Measurements from ENCODE around the gene NBPF9.
A peak's percentile ranks its signal among the peaks of the same experiment; 100 is the strongest.
"Not testable (repeated sequence)": the region's sequence is repeated elsewhere in the genome, so short reads cannot be mapped to it uniquely, and the experiment has no call there.

NBPF9 gene, protein sequence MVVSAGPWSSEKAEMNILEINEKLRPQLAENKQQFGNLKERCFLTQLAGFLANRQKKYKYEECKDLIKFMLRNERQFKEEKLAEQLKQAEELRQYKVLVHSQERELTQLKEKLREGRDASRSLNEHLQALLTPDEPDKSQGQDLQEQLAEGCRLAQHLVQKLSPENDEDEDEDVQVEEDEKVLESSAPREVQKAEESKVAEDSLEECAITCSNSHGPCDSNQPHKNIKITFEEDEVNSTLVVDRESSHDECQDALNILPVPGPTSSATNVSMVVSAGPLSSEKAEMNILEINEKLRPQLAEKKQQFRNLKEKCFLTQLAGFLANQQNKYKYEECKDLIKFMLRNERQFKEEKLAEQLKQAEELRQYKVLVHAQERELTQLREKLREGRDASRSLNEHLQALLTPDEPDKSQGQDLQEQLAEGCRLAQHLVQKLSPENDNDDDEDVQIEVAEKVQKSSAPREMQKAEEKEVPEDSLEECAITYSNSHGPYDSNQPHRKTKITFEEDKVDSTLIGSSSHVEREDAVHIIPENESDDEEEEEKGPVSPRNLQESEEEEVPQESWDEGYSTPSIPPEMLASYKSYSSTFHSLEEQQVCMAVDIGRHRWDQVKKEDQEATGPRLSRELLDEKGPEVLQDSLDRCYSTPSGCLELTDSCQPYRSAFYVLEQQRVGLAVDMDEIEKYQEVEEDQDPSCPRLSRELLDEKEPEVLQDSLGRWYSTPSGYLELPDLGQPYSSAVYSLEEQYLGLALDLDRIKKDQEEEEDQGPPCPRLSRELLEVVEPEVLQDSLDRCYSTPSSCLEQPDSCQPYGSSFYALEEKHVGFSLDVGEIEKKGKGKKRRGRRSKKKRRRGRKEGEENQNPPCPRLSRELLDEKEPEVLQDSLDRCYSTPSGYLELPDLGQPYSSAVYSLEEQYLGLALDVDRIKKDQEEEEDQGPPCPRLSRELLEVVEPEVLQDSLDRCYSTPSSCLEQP (N-terminal part only)

GRCh38 chr1:149103109-149104081 lies at the start of gene NBPF9:
Gene NBPF9 (minus strand): TSS chr1:149103551. CDS start chr1:149082139, 21,412 bp downstream.
- ATAC-seq = peak; percentile 99

GRCh38 chr1:149149909-149150308 lies 46.6 kb upstream of the NBPF9 start:
- not testable (repeated sequence) for ATAC-seq

DNA sequence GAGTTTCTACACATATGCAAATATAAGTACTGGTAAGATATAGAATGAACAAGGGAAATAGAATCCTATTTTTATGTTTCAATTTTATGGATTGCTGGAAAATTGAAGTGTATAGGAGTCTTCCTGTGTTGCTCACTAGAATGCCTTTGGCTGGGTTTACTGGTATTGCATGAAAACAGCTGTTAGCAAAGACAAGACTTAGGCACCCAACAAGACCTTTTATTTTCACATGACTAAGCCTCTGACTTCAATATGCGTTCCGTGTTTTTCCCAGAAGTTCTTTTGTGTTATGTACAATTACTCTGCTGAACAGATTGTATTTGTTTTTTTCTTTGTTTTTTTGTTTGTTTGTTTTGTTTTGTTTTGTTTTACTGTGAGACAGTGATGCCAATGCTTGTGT lies 34.2 kb upstream of the NBPF9 start:
- not testable (repeated sequence) for ATAC-seq

DNA sequence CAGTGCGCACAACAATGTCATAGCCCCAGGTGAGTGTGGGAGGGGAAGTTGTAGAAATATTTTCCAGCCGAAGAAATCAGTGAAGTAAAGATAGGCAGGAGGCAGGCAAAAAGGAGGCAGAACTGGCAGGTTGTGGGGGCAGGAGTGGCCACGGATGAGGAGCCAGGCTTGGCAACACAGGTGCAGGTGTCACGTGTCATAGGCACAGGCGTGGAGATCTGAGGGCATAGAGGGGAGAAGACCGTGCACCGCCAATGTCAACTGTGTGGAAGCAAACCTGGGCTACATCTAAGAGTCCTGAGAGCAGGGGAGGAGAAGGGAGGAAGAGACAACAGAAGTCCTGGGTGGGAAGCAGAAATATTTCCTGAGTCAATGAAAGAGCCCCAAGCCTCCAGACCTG lies 27.6 kb upstream of the NBPF9 start:
- not testable (repeated sequence) for ATAC-seq

DNA sequence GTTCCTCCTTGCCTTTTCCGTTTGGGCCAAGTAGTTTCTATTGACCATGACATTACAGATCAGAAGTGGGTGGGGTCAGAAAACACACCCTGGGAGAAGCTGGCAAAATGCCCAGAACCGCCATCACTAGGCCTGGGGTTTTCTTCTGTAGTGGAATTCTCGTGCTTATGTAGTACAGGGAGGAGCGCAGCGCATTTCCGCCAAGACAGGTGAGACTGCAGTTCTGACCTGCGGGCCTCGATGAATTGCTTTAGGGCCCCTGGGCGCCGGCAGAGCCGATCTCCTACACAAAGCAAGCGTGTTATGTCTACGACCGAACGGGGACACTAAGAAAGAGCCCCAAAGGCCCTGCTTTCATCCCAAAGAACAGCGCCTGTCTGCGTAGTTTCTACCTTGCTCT lies 25.9 kb upstream of the NBPF9 start:
- not testable (repeated sequence) for ATAC-seq

DNA sequence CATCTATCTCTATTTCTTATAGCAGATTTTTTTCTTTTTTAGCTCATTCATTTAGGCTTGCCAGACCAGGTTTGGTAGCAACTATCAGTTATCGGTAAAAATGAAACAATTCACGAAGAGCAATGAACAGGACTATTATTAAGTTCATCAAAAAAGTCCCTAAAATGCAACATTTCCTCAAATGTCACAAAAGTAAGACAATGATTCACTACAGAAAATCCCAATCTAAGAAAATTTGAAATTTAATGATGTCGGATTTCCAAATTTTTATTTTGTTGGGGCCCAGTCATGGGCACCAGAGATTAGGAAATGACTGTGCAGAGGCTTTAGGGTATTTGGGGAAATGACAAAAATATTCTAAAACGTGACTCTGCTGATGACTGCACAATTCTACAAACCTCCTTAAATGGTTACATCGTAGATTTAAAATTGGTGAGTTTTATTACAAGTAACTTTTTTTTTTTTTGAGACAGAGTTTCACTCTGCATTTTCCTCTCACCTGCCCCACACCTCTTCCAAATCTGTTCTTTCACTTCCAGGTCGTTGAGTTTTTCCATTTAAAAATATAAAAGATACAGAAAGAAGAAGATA lies 23.3 kb upstream of the NBPF9 start:
- ATAC-seq = not testable (repeated sequence)

- peak; percentile 96 for ATAC-seq
These were observed 20.9 kb upstream of the NBPF9 start for GRCh38 chr1:149123948-149124926.

DNA sequence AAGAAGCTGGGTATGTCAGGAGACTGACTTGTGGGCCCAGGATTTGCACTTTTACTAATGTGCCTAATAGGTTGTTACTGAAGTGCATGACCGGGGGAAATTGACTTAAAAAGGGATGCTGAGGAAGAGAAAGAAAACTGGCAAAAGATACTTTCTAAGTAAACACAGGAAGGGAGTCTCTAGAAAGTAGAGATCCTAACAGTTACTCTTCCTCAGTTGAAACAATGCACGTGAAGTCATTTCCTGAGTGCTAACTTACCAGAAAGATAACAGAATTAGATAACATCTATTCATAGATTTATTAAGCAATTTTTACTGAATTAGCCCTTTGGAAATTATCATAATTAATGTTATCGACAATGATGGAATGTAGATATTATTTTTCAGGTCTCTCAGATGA lies 9.5 kb upstream of the NBPF9 start:
- ATAC-seq = not testable (repeated sequence)

- not testable (repeated sequence) for ATAC-seq
These were observed 7.0 kb upstream of the NBPF9 start for GRCh38 chr1:149110343-149110742.

DNA sequence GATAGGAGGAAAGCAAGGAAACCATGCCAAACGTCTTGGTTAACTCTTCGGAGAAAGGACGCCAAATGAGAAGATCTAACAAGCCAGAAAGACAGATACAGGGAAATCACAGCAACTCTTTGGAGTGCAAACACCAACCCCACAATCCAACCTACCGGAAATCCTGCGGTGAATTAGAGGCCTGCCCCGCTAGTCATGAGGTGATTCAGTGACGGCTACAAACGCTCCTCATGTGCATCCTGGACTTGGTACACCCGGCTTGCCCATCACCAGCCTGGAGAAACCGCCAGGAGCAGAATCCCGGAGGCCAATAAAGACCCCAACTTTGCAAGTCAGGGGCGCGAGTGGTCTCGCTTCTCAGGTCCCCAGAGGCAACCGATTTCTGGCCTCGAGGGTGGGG lies 777 bp downstream of the NBPF9 start:
- ATAC-seq = peak; percentile 89

- not testable (repeated sequence) for ATAC-seq
These were observed 5.1 kb downstream of the NBPF9 start for GRCh38 chr1:149098276-149098675.

- not testable (repeated sequence) for ATAC-seq
These were observed 10.2 kb downstream of the NBPF9 start for GRCh38 chr1:149093155-149093554.

DNA sequence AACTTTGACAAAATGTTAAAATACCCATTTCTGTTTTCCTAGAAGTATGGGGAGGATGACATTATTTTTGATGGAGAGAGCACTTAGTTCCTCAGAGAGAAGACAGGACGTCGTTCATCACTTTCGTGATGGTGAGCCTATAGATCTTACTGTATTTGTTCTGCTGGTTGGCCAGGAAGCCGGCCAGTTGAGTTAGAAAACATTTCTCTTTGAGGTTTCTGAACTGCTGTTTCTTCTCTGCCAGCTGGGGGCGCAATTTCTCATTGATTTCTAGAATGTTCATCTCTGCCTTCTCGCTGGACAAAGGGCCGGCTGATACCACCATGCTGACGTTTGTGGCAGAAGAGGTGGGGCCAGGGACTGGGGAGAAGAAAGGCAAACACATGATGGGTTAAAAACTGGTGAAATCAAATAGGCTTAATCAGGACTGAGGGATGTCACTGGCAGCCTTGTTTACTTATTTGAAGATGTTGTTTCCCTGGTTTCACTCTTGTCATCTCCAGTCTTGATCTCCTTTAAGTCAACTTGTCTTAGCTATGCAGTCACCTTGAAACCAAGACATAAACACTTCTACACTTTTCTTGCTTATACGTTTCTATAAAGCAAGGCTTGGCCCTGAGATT lies 27.7 kb downstream of the NBPF9 start:
- ATAC-seq = not testable (repeated sequence)

DNA sequence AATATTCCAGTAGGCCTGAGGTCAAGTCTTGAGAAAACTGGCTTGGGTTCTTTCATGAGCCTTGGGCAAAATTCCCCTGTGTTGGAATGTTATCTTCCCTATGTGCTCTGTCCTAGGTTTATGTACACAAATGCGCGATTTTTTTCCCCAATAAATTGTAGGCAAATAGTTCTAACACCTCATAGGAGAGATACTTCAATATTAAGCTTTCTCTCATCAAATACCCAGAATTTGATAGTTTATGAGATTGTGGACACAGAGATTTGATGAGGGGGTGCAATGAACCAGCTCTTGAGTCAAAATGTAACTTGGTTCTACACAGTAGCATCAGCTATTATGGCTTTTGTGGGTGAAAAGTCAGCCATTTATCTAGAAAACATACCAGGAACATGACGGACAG lies 38.7 kb downstream of the NBPF9 start:
- not testable (repeated sequence) for ATAC-seq

GRCh38 chr1:149043056-149043455 lies 60.3 kb downstream of the NBPF9 start:
- ATAC-seq = not testable (repeated sequence)

- ATAC-seq = not testable (repeated sequence)
These were observed 69.4 kb downstream of the NBPF9 start for GRCh38 chr1:149033916-149034315.

GRCh38 chr1:149024327-149024726 lies 79.0 kb downstream of the NBPF9 start:
- not testable (repeated sequence) for ATAC-seq

GRCh38 chr1:149018577-149018976 lies 84.8 kb downstream of the NBPF9 start:
- ATAC-seq = not testable (repeated sequence)

- ATAC-seq = not testable (repeated sequence)
These were observed 86.7 kb downstream of the NBPF9 start for GRCh38 chr1:149016626-149017025.

- ATAC-seq = peak; percentile 78
These were observed 87.8 kb downstream of the NBPF9 start for GRCh38 chr1:149015522-149015921.
